Esophagus muscularis mucosa (tissue), 4 donors: ENCODE measurements around the gene TRIM7. TPM values are rescaled to one million over a fixed set of nuclear protein-coding genes. Genes with fewer than 3 reads are reported as not detected.
A peak's percentile ranks its signal among the peaks of the same experiment; 100 is the strongest.

Source experiments
- DNase-seq: peaks from one replicate; pipeline ENCODE4 v3.0.0-alpha.2; 2017; ENCODE audit errors: extremely low spot score
- H3K27ac ChIP-seq, 4 donors: fragments of 200-600 bp; sonication (generic); replicated peaks in 1 of 4; 1 replicate in 3 of 4; 2 replicates in 1 of 4; pipeline ENCODE4 v1.5.1; 2016 to 2019; ENCODE audit warnings: mild to moderate bottlenecking in 1 of 4
- H3K27me3 ChIP-seq, 4 donors: fragments of 200-600 bp; sonication (generic); one replicate each; pipeline versions ENCODE4 v1.5.1 to v1.6.0; 2016 to 2019
- H3K36me3 ChIP-seq, 4 donors: fragments of 200-600 bp; sonication (generic); one replicate each; pipeline ENCODE4 v1.5.1; 2016 to 2019
- H3K4me1 ChIP-seq, 4 donors: fragments of 200-600 bp; sonication (generic); one replicate each; pipeline ENCODE4 v1.5.1; 2016 to 2019
- H3K4me3 ChIP-seq, 4 donors: fragments of 200-600 bp; sonication (generic); 1 replicate in 2 of 4; 2 replicates in 2 of 4; pipeline ENCODE4 v1.5.1; 2016 to 2019; ENCODE audit warnings: mild to moderate bottlenecking in 4 of 4, moderate library complexity in 1 of 4
- H3K9me3 ChIP-seq, 4 donors: fragments of 200-600 bp; sonication (generic); 1 replicate in 3 of 4; 2 replicates in 1 of 4; pipeline ENCODE4 v1.5.1; 2016 to 2019
- CTCF ChIP-seq, 3 experiments: fragments of 200-600 bp in 2 of 3; fragments of 450-650 bp in 1 of 3; sonication (generic) in 2 of 3; IDR thresholded peaks; one replicate each; pipeline ENCODE4 v1.5.1; 2017 to 2019; ENCODE audit warnings: antibody characterized with exemption in 3 of 3, mild to moderate bottlenecking in 2 of 3, moderate library complexity in 1 of 3
- EP300 ChIP-seq: sonication (generic); formaldehyde crosslinking; IDR thresholded peaks from one replicate; pipeline ENCODE4 v1.6.1; 2017; ENCODE audit warnings: antibody characterized with exemption
- POLR2A ChIP-seq: fragments of 450-650 bp; IDR thresholded peaks from one replicate; pipeline ENCODE4 v1.6.1; 2017; ENCODE audit warnings: antibody characterized with exemption, moderate library complexity, mild to moderate bottlenecking, low read depth
- POLR2AphosphoS5 ChIP-seq, 2 donors: sonication (generic); formaldehyde crosslinking; IDR thresholded peaks; one replicate each; pipeline ENCODE4 v1.6.1; 2017; ENCODE audit warnings: antibody characterized with exemption in 2 of 2
- WGBS: methylation state at CpG from one replicate; pipeline ENCODE4 v1.1.5; 2018; 5-methylcytosine and 5-hydroxymethylcytosine counted together
- intact Hi-C: fragments of 100-400 bp; cut with DNase I; formaldehyde crosslinking; loops from one replicate; pipeline ENCODE4 v1.15.1; 2023
- total RNA-seq, 4 donors: library from RNA; depleted of rRNA; stranded (reverse); fragments of >200 nt; gene quantifications; one replicate each; pipeline versions ENCODE4 v1.1.0 to v1.2.1, GENCODE V29; 2016

The TRIM7 gene
- total RNA-seq, 4 donors from 2014 or later = 2.1 to 5.8 (median 3.4) TPM

GRCh38 chr5:181159286-181160151 lies 45.5 kb downstream of the TRIM7 start:
- Histone ChIP-seq H3K36me3 (no peaks in the 10 kb centered on the region), H3K9me3 (no peaks in the 10 kb centered on the region), H3K4me3 (no peak overlapping the region), H3K4me1 (peaks cover 7 to 21% (median 19%) of the 10 kb centered on the region in 4 donors), H3K27me3 (peaks cover 0 to 35% (median 4%) of the 10 kb centered on the region in 4 donors), H3K27ac (peak overlapping the region; percentile 65 to 83 (median 76))
- TF ChIP-seq POLR2AphosphoS5 (IDR thresholded peaks at IDR 0.05) = peak in 1 of 2 donors; percentile 60
- no peak for TF ChIP-seq POLR2A
- TF ChIP-seq CTCF (IDR thresholded peaks at IDR 0.05) = peak; percentile 82 to 88 (median 83)
- TF ChIP-seq EP300 = no peak
- DNase-seq = peak; percentile 96
- intact Hi-C loops = loop anchor here (5.0 to 10.0 kb wide), 2 partner anchors 292 to 375 kb away; no protein-coding TSS in a partner anchor
- WGBS = 58% methylated on average over 20 of the region's 20 CpGs

GRCh38 chr5:181158869-181159268 lies 46.1 kb downstream of the TRIM7 start:
- no peak for DNase-seq
- intact Hi-C loops = loop anchor here (5.0 to 10.0 kb wide), 2 partner anchors 292 to 374 kb away; no protein-coding TSS in a partner anchor

GRCh38 chr5:181156758-181157157 lies 48.2 kb downstream of the TRIM7 start:
- Histone ChIP-seq H3K4me3 (no peak overlapping the region), H3K36me3 (no peaks in the 10 kb centered on the region), H3K27me3 (peaks cover 0 to 24% (median 0%) of the 10 kb centered on the region in 4 donors), H3K4me1 (peaks cover 7 to 21% (median 19%) of the 10 kb centered on the region in 4 donors), H3K27ac (no peak overlapping the region), H3K9me3 (no peaks in the 10 kb centered on the region)
- TF ChIP-seq POLR2A (no peak), POLR2AphosphoS5 (IDR thresholded peaks at IDR 0.05) (no peak), EP300 (no peak)
- intact Hi-C loops = loop anchor here (5.0 to 10.0 kb wide), 2 partner anchors 289 to 372 kb away; no protein-coding TSS in a partner anchor
- DNase-seq = no peak
- WGBS = 44% methylated on average over 3 of the region's 3 CpGs

More at GRCh38 chr5:181158869-181159268, 46.1 kb downstream of the TRIM7 start:
- Histone ChIP-seq H3K27me3 (peaks cover 0 to 30% (median 0%) of the 10 kb centered on the region in 4 donors), H3K4me1 (peaks cover 7 to 21% (median 19%) of the 10 kb centered on the region in 4 donors), H3K9me3 (no peaks in the 10 kb centered on the region), H3K36me3 (no peaks in the 10 kb centered on the region), H3K27ac (no peak overlapping the region), H3K4me3 (no peak overlapping the region)
- no peak for TF ChIP-seq EP300
- no peak for TF ChIP-seq POLR2A
- TF ChIP-seq CTCF (IDR thresholded peaks at IDR 0.05) = no peak
- no peak for TF ChIP-seq POLR2AphosphoS5 (IDR thresholded peaks at IDR 0.05)
- 91% methylated on average over 3 of the region's 3 CpGs for WGBS

- intact Hi-C loops = loop anchor here (10.0 kb wide), 1 partner anchor 369 kb away; no protein-coding TSS in a partner anchor
- no peak for TF ChIP-seq POLR2A
- TF ChIP-seq POLR2AphosphoS5 (IDR thresholded peaks at IDR 0.05) = no peak
- no peak for TF ChIP-seq EP300
- no peak for TF ChIP-seq CTCF (IDR thresholded peaks at IDR 0.05)
- Histone ChIP-seq H3K27me3 (peaks cover 0 to 53% (median 0%) of the 10 kb centered on the region in 4 donors), H3K4me1 (no peaks in the 10 kb centered on the region), H3K36me3 (no peaks in the 10 kb centered on the region), H3K27ac (no peak overlapping the region), H3K4me3 (no peak overlapping the region), H3K9me3 (no peaks in the 10 kb centered on the region)
- WGBS = 73% methylated on average over 5 of the region's 5 CpGs
- no peak for DNase-seq
Measured at GRCh38 chr5:181153814-181154213, 51.2 kb downstream of the TRIM7 start.

- intact Hi-C loops = loop anchor here (10.0 kb wide), 1 partner anchor 368 kb away; no protein-coding TSS in a partner anchor
- no peak for DNase-seq
- WGBS = 74% methylated on average over 7 of the region's 9 CpGs
- no peak overlapping the region for H3K27ac ChIP-seq
- H3K27me3 ChIP-seq = peaks cover 0 to 58% (median 0%) of the 10 kb centered on the region in 4 donors
- TF ChIP-seq POLR2AphosphoS5 (IDR thresholded peaks at IDR 0.05) = no peak
- TF ChIP-seq CTCF (IDR thresholded peaks at IDR 0.05) = no peak
- no peak for TF ChIP-seq EP300
- no peak for TF ChIP-seq POLR2A
- H3K4me3 ChIP-seq = no peak overlapping the region
- no peaks in the 10 kb centered on the region for H3K4me1 ChIP-seq
- H3K36me3 ChIP-seq = no peaks in the 10 kb centered on the region
- no peaks in the 10 kb centered on the region for H3K9me3 ChIP-seq
Measured at GRCh38 chr5:181152406-181152805, 52.6 kb downstream of the TRIM7 start.
